ENCODE measurements around the gene KCNG2.

DNA sequence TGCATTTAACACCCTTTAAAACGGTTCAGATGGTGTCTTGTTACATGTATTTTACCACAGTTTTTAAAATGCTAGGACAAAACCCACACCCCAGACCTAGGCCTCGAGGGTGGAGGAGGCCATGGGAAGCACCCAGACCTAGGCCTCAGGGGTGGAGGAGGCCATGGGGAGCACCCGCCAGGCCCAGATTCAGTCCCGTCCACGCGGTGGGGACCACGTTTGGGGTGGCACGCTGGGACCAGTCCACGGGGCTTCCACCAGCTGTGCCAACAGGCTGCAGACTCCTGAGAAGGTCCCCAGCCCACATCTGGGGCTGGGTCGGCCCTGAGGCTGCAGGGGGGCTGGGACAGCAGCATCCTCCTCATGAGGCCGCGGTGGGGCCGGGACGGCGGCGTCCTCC lies 90.3 kb downstream of the KCNG2 start:
- TF ChIP-seq CTCF (conservative IDR thresholded peaks at IDR 0.05; ENCODE audit: low read length) (no peak), EZH2phosphoT487 (IDR thresholded peaks at IDR 0.05; ENCODE audit: borderline replicate concordance, low read depth, low read length) (no peak)

Data from OCI-LY7 (cell line).